GM19463 (cell line): Measurements from ENCODE around the gene BAHCC1.

Experiments
- ATAC-seq: cut with Tn5 transposase; IDR thresholded peaks from one replicate; pipeline ENCODE4 v1.9.1; 2021; ENCODE audit warnings: mild to moderate bottlenecking, moderate library complexity; ENCODE audit not compliant: unreplicated experiment

BAHCC1 gene

GRCh38 chr17:81477173-81477572 lies 81.9 kb downstream of the BAHCC1 start:
- ATAC-seq: no peak

DNA sequence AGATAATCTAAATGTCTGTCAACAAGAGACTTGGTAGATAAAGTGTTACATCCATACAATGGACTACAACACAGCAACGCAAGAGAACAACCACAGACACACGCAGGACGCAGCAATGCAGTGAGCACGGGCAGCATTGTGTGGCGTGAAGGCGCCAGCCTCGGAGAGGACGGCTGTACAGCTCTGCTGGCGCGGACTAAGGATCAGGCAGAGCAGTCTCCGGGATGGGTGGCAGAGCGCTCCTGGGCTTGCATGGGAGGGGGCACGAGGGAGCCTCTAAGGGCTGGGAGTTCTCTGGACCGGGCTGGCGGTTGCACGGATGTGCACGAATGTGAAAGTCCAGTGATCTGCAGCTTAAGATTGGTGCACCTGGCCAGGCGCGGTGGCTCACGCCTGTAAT lies 82.9 kb downstream of the BAHCC1 start:
- ATAC-seq: no peak

DNA sequence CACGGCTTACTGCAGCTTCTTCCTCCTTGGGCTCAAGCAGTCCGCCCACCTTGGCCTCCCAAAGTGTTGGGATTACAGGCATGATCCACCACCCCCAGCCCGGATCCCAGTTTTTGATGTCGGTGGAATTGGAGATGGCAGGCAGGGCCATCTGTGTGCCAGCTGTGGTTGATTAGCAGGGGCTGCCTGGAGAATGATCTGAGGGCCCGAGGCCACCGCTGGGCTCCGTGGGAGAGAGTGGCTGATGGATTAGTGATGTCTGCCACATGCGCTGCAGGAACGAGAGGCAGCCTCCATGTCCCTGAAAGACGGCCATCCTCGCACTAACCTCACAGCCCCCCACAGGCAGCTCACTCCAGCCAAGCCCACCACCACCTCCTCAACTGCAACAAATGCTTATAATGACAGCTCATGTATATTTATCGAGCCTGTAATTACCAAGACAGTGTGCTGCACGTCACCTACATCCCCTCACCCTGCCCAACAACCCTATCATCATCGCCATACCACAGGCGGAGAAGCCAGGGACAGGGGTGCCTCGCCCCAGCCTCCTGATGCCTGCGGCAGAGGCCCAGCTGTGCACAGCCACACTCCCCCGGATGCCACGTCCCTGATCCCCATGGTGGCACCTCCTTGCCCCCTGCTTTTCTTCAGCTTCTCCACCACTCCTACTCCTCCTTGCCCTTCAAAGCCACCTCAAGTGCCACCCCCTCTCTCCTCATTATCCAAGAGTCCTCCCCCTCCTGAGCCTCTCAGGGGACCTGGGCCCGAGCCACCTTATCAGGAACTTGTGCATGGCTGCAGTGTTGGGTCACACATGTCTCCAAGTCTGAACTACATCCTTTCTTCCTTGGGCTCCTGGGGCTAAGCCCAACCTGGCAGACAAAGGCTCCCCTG lies 84.2 kb downstream of the BAHCC1 start:
- ATAC-seq: no peak

- no peak for ATAC-seq
Measured at GRCh38 chr17:81480140-81481072, 85.1 kb downstream of the BAHCC1 start.

- no peak for ATAC-seq
Measured at GRCh38 chr17:81481073-81481799, 86.0 kb downstream of the BAHCC1 start.

DNA sequence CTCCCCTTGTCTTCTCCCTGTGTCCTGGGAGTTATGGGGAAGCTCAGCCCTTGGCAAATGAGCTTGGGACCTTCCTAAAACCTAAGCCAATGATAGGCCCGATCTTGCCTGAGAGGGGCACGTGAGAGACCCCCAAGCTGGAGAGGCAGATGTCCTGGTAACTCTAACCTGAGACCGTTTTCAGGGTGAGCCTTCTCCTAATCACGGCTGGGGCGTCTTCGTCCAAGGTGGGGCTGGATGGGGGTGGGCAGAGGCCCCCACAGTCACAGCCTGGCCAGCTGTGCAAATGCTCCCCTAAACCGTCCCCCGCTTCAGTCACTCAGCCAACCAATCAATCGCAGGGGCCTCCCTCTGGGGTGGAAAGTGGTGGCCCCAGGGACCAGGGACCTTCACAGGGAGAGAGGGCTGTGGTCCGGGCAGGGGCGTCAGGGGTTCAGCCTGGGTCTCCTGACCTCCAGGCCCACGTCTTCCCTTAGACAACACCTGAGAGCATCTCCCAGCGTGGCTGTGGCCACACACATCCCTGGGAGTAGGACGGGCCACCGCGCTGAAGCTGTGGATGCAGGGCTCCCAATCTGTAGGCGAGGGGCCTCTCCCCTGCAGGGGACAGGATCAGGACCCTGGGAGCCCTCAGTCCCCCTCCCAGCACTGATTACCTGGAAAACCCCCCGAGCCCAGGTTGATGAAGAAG lies 86.7 kb downstream of the BAHCC1 start:
- no peak for ATAC-seq

DNA sequence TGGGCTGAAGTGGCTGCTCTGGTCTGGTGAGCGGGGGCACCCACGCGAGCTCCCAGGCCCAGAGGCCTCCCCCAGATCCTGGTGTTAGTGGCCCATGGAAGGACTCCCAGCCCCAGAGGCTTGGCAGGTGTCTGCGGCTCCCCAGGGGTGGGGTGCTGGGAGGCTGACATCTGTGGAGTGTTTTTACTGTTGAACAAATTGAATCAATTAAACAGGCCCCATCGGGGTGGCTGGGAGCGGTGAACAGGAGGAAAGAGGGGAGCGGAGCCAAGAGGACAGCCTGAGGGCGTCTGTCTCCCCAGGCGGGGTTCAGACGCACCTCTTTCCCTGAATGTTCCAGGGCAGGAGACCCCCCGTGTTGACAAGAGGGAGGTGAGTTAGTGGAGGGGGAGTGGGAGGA lies 87.4 kb downstream of the BAHCC1 start:
- no peak for ATAC-seq

GRCh38 chr17:81483085-81483861 lies 88.0 kb downstream of the BAHCC1 start:
- ATAC-seq: no peak

GRCh38 chr17:81483862-81484194 lies 88.6 kb downstream of the BAHCC1 start:
- ATAC-seq: no peak

- ATAC-seq: peak; percentile 37
Measured at GRCh38 chr17:81484195-81484979, 89.1 kb downstream of the BAHCC1 start.

DNA sequence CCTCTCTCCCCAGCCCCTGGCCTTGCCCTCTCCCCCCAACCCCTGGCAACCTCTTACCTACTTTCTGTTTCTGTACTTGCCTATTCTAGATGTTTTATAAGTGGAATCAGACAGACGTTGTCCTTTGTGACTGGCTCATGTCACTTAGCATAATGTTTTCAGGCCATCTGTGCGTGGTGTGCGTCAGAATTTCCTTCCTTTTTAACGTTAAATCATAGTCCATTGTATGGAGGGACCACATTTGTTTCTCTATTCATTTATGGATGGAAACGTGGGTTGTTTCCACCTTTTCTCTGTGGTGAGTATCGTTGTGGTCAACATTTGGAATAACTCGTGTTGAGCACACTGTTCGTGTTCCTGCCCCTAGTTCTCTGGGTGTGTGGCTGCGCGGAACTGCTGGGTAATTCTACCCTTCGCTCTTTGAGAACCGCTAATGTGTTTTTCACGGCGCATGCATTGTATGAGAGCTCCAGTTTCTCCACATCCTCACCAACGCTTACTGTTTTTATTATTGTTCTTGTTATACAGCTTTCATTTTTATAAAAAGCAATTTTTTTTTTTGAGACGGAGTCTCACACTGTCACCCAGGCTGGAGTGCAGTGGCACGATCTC lies 91.0 kb downstream of the BAHCC1 start:
- ATAC-seq: no peak

GRCh38 chr17:81487089-81487486 lies 91.8 kb downstream of the BAHCC1 start:
- no peak for ATAC-seq

DNA sequence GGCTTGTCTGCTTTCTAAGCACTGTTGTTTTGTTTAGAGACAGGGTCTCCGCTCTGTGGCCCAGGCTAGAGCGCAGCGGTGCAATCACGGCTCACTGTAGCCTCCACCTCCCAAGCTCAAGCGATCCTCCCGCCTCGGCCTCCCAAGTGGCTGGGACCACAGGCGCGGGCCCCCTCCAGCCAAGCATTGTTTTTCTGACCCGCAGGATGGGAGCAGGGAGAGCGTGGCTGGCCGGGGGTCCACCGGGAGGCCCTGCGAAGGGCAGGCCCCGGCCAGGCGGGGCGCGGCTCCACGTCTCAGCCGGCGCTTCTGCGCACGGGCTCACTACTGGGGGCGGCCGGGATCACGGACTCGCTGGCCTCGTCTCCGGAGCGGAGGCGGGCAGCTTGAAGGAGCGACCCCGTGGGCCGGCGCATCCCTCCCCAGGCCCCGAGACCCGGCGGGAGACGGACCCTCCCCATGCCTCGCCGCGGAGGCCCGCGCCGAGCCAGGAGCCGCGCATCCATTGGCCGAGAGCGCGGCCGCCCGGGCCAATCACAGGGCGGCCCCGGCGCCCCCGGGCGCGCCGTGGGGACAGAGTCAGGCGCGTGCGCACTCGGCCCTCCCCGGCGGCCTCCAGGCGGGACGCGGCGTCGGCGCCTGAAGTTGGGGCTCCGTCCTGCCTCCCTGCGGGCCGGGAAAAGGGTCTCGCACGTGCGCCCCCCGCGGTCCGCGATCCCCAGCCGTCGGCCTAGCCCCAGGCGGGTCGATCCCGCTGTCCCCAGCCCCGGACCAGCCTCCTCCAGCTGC lies 92.4 kb downstream of the BAHCC1 start:
- peak; percentile 72 for ATAC-seq

DNA sequence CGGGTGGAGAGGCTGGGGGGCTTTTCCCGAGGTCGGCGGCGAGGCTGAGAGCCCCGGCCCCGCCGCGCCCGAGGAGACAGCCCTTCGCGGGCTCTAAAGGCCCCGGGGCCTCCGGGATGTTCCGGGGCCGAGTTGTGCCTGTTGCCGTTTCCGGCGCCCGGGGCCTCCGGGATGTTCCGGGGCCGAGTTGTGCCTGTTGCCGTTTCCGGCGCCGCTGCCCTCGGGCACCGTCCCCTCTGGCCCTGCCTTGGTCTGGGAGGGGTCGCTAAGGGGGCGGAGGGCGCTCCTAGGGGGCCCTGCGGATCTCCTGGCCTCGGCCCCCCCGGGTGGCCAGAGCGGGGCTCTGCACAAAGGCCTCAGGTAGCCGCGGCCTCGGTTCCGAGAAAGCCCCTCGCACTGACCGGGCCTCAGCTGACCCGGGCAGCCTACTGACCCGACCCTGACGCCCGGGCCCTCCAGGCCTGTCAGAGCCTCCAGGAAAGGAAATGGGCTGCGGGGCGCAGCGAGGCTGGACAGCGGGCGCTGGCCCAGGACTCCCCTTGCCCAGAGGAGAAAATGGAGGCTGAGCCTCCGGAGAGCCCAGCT lies 93.1 kb downstream of the BAHCC1 start:
- ATAC-seq: peak; percentile 7

DNA sequence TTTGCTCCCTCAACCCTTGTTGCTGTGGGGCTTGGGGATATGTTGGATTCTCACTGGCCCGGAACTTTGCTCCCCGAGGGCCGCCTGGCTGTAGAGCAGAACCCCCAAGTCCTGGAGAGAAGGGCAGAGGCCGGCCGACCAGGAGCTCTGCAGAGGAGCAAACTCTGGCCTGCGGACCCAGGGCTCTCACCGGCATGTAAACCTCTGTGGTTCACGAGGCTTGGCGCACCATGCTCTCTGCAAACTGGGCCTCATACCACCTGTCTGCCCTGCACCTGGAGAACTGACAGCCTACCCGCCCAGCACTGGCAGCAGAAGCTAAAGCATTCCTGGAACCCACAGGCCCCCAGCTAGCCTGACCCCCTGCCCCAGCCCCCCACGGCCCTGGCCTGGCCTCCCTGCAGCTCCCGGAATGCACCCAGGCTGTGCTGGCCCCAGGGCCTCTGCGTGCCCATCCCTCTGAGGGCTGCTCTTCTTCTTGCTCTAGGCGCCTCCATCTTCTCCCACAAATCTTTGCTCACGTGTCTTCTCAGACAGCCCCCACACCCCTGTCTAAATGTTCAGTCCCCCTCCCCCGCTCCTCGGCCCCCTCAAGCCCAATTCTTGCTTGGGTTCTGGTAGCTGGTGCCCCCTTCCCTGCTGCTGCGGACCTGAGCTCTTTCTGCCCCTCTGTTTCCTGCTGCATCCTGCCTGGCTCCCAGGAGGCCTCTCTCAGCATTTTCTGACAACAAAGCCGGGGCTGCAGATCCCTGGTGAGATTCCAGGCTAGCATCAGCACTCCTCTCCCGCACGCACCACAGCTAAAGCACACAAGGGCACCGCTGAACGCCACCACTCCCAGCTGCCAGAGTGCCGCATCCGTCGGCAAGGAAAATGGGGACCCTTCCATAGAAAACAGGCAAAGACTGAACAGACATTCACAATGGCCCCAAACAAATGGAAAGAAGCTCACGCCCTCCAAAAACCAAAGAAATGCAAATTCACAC lies 94.0 kb downstream of the BAHCC1 start:
- no peak for ATAC-seq
